Mesenchymal stem cell (in vitro differentiated cells and primary cell): ENCODE data around the gene ALOX15B.

Experiments used
- DNase-seq: peaks from one replicate; pipeline ENCODE4 v3.0.0-alpha.2; 2013
- H2AFZ ChIP-seq: one replicate; pipeline ENCODE4 v1.6.1; 2013; ENCODE audit warnings: low read depth, mild to moderate bottlenecking, control low read depth, inconsistent platforms, low read length, moderate library complexity
- H2AK5ac ChIP-seq: 2 replicates; pipeline ENCODE4 v1.6.1; 2013; ENCODE audit warnings: low read length, moderate library complexity, mild to moderate bottlenecking, inconsistent platforms; ENCODE audit not compliant: severe bottlenecking
- H2BK120ac ChIP-seq: one replicate; pipeline ENCODE4 v1.6.1; 2013; ENCODE audit warnings: low read depth, mild to moderate bottlenecking, inconsistent platforms, low read length, moderate library complexity
- H2BK12ac ChIP-seq, 2 experiments: one replicate each; pipeline ENCODE4 v1.6.1; 2013; ENCODE audit warnings: inconsistent platforms in 2 of 2, low read length in 2 of 2, mild to moderate bottlenecking in 2 of 2, moderate library complexity in 2 of 2, control low read depth in 1 of 2
- H2BK15ac ChIP-seq: one replicate; pipeline ENCODE4 v1.6.1; 2013; ENCODE audit warnings: mild to moderate bottlenecking, low read depth, inconsistent platforms; ENCODE audit not compliant: poor library complexity, severe bottlenecking
- H2BK5ac ChIP-seq: 2 replicates; pipeline ENCODE4 v1.6.1; 2013; ENCODE audit warnings: low read depth, mild to moderate bottlenecking, low read length, control low read depth, inconsistent platforms; ENCODE audit not compliant: poor library complexity, severe bottlenecking
- H3K14ac ChIP-seq, 2 experiments: one replicate each; pipeline ENCODE4 v1.6.1; 2013; ENCODE audit warnings: inconsistent platforms in 2 of 2, low read length in 2 of 2, control low read depth in 1 of 2, mild to moderate bottlenecking in 1 of 2, moderate library complexity in 1 of 2
- H3K18ac ChIP-seq, 2 experiments: one replicate each; pipeline ENCODE4 v1.6.1; 2013; ENCODE audit warnings: inconsistent platforms in 2 of 2, low read length in 2 of 2, control low read depth in 1 of 2, low read depth in 1 of 2, mild to moderate bottlenecking in 1 of 2
- H3K23ac ChIP-seq, 2 experiments: one replicate each; pipeline ENCODE4 v1.6.1; 2013; ENCODE audit warnings: inconsistent platforms in 2 of 2, low read length in 2 of 2, mild to moderate bottlenecking in 2 of 2, moderate library complexity in 2 of 2, control low read depth in 1 of 2
- H3K27ac ChIP-seq: 2 replicates; pipeline ENCODE4 v1.5.1; 2013; ENCODE audit warnings: mild to moderate bottlenecking, moderate library complexity, low read length, control low read depth, inconsistent platforms; ENCODE audit not compliant: poor library complexity, severe bottlenecking
- H3K27me3 ChIP-seq, 2 experiments: 2 replicates each; pipeline versions ENCODE4 v1.6.1 to v1.7.0; 2013; ENCODE audit warnings: low read length in 2 of 2, mild to moderate bottlenecking in 2 of 2, moderate library complexity in 2 of 2, control low read depth in 1 of 2, inconsistent platforms in 1 of 2; ENCODE audit not compliant: control insufficient read depth in 1 of 2, insufficient read depth in 1 of 2
- H3K36me3 ChIP-seq, 2 experiments: 2 replicates each; pipeline versions ENCODE4 v1.6.1 to v1.7.0; 2013; ENCODE audit warnings: low read length in 2 of 2, control low read depth in 1 of 2, inconsistent platforms in 1 of 2, low read depth in 1 of 2, mild to moderate bottlenecking in 1 of 2; ENCODE audit not compliant: insufficient read depth in 2 of 2, control insufficient read depth in 1 of 2
- H3K4ac ChIP-seq, 2 experiments: one replicate each; pipeline ENCODE4 v1.6.1; 2013; ENCODE audit warnings: inconsistent platforms in 2 of 2, low read length in 2 of 2, mild to moderate bottlenecking in 2 of 2, moderate library complexity in 2 of 2, control low read depth in 1 of 2, low read depth in 1 of 2
- H3K4me1 ChIP-seq: 2 replicates; pipeline ENCODE4 v1.6.1; 2013; ENCODE audit warnings: low read depth, low read length, control low read depth; ENCODE audit not compliant: control insufficient read depth, insufficient read depth
- H3K4me2 ChIP-seq: 2 replicates; pipeline ENCODE4 v1.6.1; 2013; ENCODE audit warnings: low read length, mild to moderate bottlenecking, inconsistent platforms; ENCODE audit not compliant: poor library complexity, severe bottlenecking
- H3K4me3 ChIP-seq, 2 experiments: 2 replicates each; pipeline versions ENCODE4 v1.5.1 to v1.7.0; 2013; ENCODE audit warnings: low read length in 2 of 2, mild to moderate bottlenecking in 2 of 2, control low read depth in 1 of 2, low read depth in 1 of 2; ENCODE audit not compliant: insufficient read depth in 1 of 2
- H3K79me1 ChIP-seq: replicated peaks from 2 replicates; pipeline ENCODE4 v1.6.1; 2013; ENCODE audit warnings: mild to moderate bottlenecking, control low read depth, low read length, inconsistent platforms; ENCODE audit not compliant: poor library complexity, severe bottlenecking
- H3K9ac ChIP-seq: 2 replicates; pipeline ENCODE4 v1.7.0; 2013; ENCODE audit warnings: mild to moderate bottlenecking, low read length, moderate library complexity
- H3K9me3 ChIP-seq: 2 replicates; pipeline ENCODE4 v1.7.0; 2013; ENCODE audit warnings: mild to moderate bottlenecking, low read length; ENCODE audit not compliant: control insufficient read depth
- H4K8ac ChIP-seq: one replicate; pipeline ENCODE4 v1.6.1; 2013; ENCODE audit warnings: inconsistent platforms, mild to moderate bottlenecking, low read length, moderate library complexity
- H4K91ac ChIP-seq: one replicate; pipeline ENCODE4 v1.6.1; 2013; ENCODE audit warnings: mild to moderate bottlenecking, low read length, inconsistent platforms
- WGBS: methylation state at CpG from one replicate; pipeline ENCODE4 v1.1.7; 2013; ENCODE audit warnings: mixed read lengths; 5-methylcytosine and 5-hydroxymethylcytosine counted together

Gene ALOX15B

DNA sequence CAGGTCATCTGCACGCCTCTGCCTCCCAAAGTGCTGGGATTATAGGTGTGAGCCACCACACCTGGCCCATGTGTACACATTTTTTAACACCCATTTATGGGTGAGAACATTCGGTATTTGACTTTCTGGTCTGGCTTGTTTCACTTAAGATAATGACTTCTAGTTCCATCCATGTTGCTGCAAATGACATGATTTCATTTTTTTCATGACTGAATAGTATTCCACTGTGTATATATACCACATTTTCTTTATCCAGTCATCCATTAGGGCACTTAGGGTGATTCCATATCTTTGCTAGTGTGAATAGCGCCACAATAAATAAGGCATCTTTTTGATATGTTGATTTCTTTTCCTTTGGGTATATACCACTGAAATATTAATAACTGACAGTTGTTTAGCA is 43.0 kb downstream of the ALOX15B start:
- Histone ChIP-seq H2BK12ac (no peak overlapping the region), H3K4me3 (no peak overlapping the region), H2BK5ac (no peak overlapping the region), H3K18ac (no peak overlapping the region), H3K14ac (no peak overlapping the region), H3K4me1 (peaks cover 12% of the 10 kb centered on the region), H4K8ac (no peak overlapping the region), H3K4ac (no peak overlapping the region), H3K9me3 (no peaks in the 10 kb centered on the region), H2BK15ac (no peak overlapping the region), H3K4me2 (no peak overlapping the region), H3K36me3 (no peaks in the 10 kb centered on the region), H3K79me1 (no peaks in the 10 kb centered on the region), H3K27me3 (peaks cover 84 to 90% of the 10 kb centered on the region in 2 experiments), H3K23ac (no peak overlapping the region), H3K9ac (no peak overlapping the region), H2AFZ (no peak overlapping the region), H4K91ac (no peak overlapping the region), H3K27ac (no peak overlapping the region), H2AK5ac (no peak overlapping the region), H2BK120ac (no peak overlapping the region)
- no peak for DNase-seq
- WGBS = 89% methylated on average over 1 of the region's 3 CpGs

DNA sequence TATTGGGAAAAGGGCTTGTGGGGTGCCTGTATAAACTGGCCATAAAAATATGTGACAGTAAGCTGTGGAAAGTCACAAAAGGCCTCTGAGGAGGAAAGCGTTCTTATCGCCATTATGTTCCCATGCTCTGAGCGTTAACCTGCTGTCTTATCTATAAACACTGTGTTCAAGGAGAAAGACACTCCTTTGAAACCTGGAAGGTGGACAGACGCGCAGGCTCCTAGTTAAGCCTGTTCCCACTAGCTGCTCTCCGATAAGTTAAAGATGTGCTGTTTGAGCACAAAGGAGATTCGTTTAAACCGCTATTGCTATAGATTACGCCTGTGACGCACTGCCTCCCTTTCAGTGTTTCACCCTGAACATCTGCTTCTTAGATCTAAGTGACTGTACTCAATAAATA is 43.4 kb downstream of the ALOX15B start:
- H3K4me3 ChIP-seq = no peak overlapping the region
- H3K9ac ChIP-seq = no peak overlapping the region
- H2AK5ac ChIP-seq = no peak overlapping the region
- no peak overlapping the region for H3K4ac ChIP-seq
- no peak overlapping the region for H3K27ac ChIP-seq
- no peak for DNase-seq
- no peak overlapping the region for H3K23ac ChIP-seq
- WGBS = 98% methylated on average over 10 of the region's 10 CpGs
- no peak overlapping the region for H3K14ac ChIP-seq
- no peak overlapping the region for H2BK120ac ChIP-seq
- peaks cover 84 to 90% of the 10 kb centered on the region in 2 experiments for H3K27me3 ChIP-seq
- no peaks in the 10 kb centered on the region for H3K36me3 ChIP-seq
- no peak overlapping the region for H3K18ac ChIP-seq
- no peak overlapping the region for H2AFZ ChIP-seq
- no peaks in the 10 kb centered on the region for H3K9me3 ChIP-seq
- no peaks in the 10 kb centered on the region for H3K79me1 ChIP-seq
- peaks cover 12% of the 10 kb centered on the region for H3K4me1 ChIP-seq
- H2BK5ac ChIP-seq = no peak overlapping the region
- no peak overlapping the region for H2BK12ac ChIP-seq
- no peak overlapping the region for H4K91ac ChIP-seq
- no peak overlapping the region for H3K4me2 ChIP-seq
- no peak overlapping the region for H4K8ac ChIP-seq
- H2BK15ac ChIP-seq = no peak overlapping the region

DNA sequence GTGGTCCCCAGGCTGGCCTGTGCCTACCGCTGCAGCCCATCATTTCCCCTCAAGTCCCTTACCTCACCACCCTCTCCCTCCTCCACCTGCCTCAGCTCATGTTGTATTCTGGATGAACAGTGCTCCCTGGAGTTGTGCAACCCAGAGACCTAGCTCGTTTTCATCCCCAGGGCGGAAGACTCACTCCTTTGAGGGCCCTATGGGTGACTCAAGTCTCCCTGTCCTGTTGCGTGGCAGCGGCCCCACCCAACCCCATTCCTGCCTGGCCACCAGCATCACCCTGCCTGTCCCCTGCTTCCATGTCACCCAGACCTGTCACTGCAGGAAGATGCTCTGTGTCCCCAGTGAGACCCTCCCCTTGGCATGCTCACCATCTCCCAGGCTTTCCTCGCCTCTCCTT is 45.4 kb downstream of the ALOX15B start:
- no peak for DNase-seq
- no peak overlapping the region for H3K14ac ChIP-seq
- 91% methylated on average over 5 of the region's 6 CpGs for WGBS
- H2BK12ac ChIP-seq = no peak overlapping the region
- H4K91ac ChIP-seq = no peak overlapping the region
- H3K23ac ChIP-seq = no peak overlapping the region
- no peak overlapping the region for H2AFZ ChIP-seq
- H3K4me1 ChIP-seq = peaks cover 13% of the 10 kb centered on the region
- peaks cover 84 to 86% of the 10 kb centered on the region in 2 experiments for H3K27me3 ChIP-seq
- H4K8ac ChIP-seq = no peak overlapping the region
- H2AK5ac ChIP-seq = no peak overlapping the region
- no peak overlapping the region for H3K4me2 ChIP-seq
- no peak overlapping the region for H3K27ac ChIP-seq
- H3K79me1 ChIP-seq = no peaks in the 10 kb centered on the region
- H3K36me3 ChIP-seq = no peaks in the 10 kb centered on the region
- H3K4ac ChIP-seq = no peak overlapping the region
- H2BK15ac ChIP-seq = no peak overlapping the region
- no peak overlapping the region for H3K4me3 ChIP-seq
- no peak overlapping the region for H3K9ac ChIP-seq
- no peak overlapping the region for H2BK120ac ChIP-seq
- no peaks in the 10 kb centered on the region for H3K9me3 ChIP-seq
- H3K18ac ChIP-seq = no peak overlapping the region
- no peak overlapping the region for H2BK5ac ChIP-seq

DNA sequence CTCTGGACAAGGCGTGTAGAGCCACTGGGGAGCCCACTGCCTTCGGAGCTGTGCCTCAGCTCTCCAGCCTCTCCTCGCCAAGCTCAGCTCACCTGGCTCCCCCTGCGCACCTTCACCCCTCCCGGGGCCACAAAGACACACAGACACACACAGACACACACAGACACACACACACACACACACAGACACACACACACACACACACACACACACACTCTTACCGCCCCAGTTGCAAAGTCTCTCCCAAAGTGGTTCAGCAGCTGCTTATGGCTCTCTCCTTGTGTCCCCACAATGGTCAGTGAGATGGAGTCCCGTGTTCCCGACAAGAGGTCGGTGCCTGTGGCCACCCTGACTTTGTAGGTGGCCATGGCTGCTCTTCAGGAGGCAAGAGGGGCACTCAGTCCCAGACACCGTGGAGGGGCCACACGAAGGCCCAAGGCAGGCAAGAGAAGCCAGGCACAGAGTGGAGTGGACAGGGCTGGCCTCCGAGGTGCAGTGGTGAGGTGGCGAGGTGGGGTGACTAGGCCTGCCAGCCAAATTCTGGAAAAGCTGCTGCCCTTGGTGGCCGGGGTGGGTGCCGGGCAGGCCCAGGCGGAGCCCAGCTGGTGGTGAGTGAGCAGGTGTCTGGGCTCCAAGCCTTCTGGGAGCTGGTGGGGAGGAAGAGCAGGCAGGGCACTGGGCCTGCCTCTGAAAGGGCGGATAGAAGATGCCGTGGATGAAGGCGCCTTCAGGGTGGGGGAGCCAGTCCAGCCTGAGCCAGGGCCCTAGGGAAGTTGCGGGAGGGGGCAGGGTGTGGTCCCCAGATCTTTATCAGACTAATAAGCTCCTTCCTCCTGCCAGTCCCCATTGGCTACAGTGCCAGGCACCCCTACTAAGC is 48.5 kb downstream of the ALOX15B start, which contains the start of gene ALOX12B:
ALOX12B (minus strand) TSS at position 642 of the 877 bp plus-strand sequence; CDS start at position 368, 274 bp downstream.
- no peak within 1 kb of the TSS for H2BK12ac ChIP-seq
- no peak within 1 kb of the TSS for H3K23ac ChIP-seq
- H3K9ac ChIP-seq = no peak within 1 kb of the TSS
- no peak within 1 kb of the TSS for H2BK120ac ChIP-seq
- H2BK5ac ChIP-seq = no peak within 1 kb of the TSS
- H3K79me1 ChIP-seq = no peaks in the 10 kb centered on the region
- H3K18ac ChIP-seq = no peak within 1 kb of the TSS
- no peak within 1 kb of the TSS for H4K91ac ChIP-seq
- peaks cover 2% of the 10 kb centered on the region for H3K4me1 ChIP-seq
- H3K27me3 ChIP-seq = peaks cover 76 to 84% of the 10 kb centered on the region in 2 experiments
- H3K4me3 ChIP-seq = no peak within 1 kb of the TSS
- no peak within 1 kb of the TSS for H2BK15ac ChIP-seq
- H3K4me2 ChIP-seq = no peak within 1 kb of the TSS
- H3K27ac ChIP-seq = no peak within 1 kb of the TSS
- no peak within 1 kb of the TSS for H2AFZ ChIP-seq
- H2AK5ac ChIP-seq = no peak within 1 kb of the TSS
- no peak within 1 kb of the TSS for H4K8ac ChIP-seq
- H3K14ac ChIP-seq = no peak within 1 kb of the TSS
- no peaks in the 10 kb centered on the region for H3K9me3 ChIP-seq
- no peak for DNase-seq
- WGBS = 80% methylated on average over 20 of the region's 20 CpGs
- no peaks in the 10 kb centered on the region for H3K36me3 ChIP-seq
- no peak within 1 kb of the TSS for H3K4ac ChIP-seq
